ENCODE results near the gene NKAP.

NKAP gene

GRCh38 chrX:119943185-119943988, at the start of gene NKAP:
Gene NKAP (minus strand): TSS chrX:119943751. CDS start chrX:119943605, 146 bp downstream.
- H3K4me3 ChIP-seq (ENCODE audit: low read depth, low read length): peak within 1 kb of the TSS; percentile 72
- no peak for TF ChIP-seq CTCF (IDR thresholded peaks at IDR 0.05; ENCODE audit: low read depth, low read length)

GRCh38 chrX:119991005-119991787, 47.6 kb upstream of the NKAP start:
- H3K4me3 ChIP-seq (ENCODE audit: low read depth, low read length): no peak overlapping the region
- no peak for TF ChIP-seq CTCF (IDR thresholded peaks at IDR 0.05; ENCODE audit: low read depth, low read length)

- H3K4me3 ChIP-seq (ENCODE audit: low read depth, low read length): no peak overlapping the region
Measured at GRCh38 chrX:119990556-119991004, 47.0 kb upstream of the NKAP start.

GRCh38 chrX:119989905-119990555, 46.5 kb upstream of the NKAP start:
- TF ChIP-seq CTCF (IDR thresholded peaks at IDR 0.05; ENCODE audit: low read depth, low read length): no peak
- H3K4me3 ChIP-seq (ENCODE audit: low read depth, low read length): no peak overlapping the region

More at GRCh38 chrX:119990556-119991004, 47.0 kb upstream of the NKAP start:
- TF ChIP-seq CTCF (IDR thresholded peaks at IDR 0.05; ENCODE audit: low read depth, low read length): no peak

- no peak overlapping the region for H3K4me3 ChIP-seq (ENCODE audit: low read depth, low read length)
- no peak for TF ChIP-seq CTCF (IDR thresholded peaks at IDR 0.05; ENCODE audit: low read depth, low read length)
Measured at GRCh38 chrX:119986203-119986602, 42.7 kb upstream of the NKAP start.

- no peak overlapping the region for H3K4me3 ChIP-seq (ENCODE audit: low read depth, low read length)
- TF ChIP-seq CTCF (IDR thresholded peaks at IDR 0.05; ENCODE audit: low read depth, low read length): no peak
Measured at GRCh38 chrX:119984652-119985051, 41.1 kb upstream of the NKAP start.
